ENCODE measurements around the gene TMEM59. TPM values are rescaled to one million over a fixed set of nuclear protein-coding genes. Genes with fewer than 3 reads are reported as not detected.
A peak's percentile ranks its signal among the peaks of the same experiment; 100 is the strongest.

Gene TMEM59
- total RNA-seq, 1 donor from 2014 or later: 275 TPM

DNA sequence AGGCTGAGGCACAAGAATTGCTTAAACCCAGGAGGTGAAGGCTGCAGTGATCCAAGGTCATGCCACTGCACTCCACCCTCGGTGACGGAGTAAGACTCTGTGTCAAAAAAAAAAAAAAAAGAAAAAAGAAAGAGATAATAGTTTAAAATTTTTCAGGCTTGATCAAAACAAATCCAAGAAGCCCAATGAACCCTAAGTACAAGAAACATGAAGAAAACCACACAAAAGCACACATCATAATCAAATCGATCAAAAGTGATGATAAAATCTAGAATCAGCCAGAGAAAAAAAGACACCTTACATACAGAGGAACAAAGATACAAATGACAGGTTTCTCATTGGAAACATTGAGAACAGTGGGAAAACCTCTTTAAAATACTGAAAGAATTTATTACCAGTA, 66.5 kb downstream of the TMEM59 start:
- DNase-seq (ENCODE audit: low spot score) (no peak), ATAC-seq (no peak)

DNA sequence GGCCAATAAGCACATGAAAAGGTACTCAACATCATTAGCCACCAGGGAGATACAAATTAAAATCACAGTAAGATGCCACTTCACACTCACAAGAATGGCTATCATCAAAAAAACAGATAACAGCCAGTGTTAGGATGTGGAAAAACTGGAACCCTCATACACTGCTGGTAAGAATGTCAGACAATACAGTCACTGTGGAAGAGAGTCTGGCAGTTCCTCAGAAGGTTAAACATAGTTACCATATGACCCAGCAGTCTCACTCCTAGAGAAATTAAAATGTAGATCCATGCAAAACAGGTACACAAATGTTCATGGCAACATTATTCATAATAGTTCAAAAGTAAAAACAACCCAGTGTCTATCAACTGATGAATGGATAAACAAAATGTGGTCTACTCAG, 68.3 kb downstream of the TMEM59 start:
- no peak for DNase-seq (ENCODE audit: low spot score)
- no peak for ATAC-seq

DNA sequence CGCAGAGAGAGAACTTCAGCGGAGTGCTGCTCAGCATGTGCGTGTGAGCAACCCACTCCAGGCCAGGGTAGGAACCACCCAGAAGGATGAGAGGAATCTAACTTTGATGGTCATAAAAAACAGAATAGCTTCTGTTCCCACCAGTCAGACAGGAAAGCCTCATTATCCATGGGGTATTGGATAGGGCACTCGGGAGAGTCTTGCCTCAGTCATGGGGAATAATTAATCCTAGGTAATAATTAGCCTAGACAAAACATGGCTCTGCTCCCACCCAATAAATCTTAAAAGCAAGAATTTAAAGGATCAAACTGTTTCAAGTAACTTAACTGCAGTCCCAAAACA, 70.3 kb downstream of the TMEM59 start:
- no peak for DNase-seq (ENCODE audit: low spot score)
- peak; percentile 82 for ATAC-seq

DNA sequence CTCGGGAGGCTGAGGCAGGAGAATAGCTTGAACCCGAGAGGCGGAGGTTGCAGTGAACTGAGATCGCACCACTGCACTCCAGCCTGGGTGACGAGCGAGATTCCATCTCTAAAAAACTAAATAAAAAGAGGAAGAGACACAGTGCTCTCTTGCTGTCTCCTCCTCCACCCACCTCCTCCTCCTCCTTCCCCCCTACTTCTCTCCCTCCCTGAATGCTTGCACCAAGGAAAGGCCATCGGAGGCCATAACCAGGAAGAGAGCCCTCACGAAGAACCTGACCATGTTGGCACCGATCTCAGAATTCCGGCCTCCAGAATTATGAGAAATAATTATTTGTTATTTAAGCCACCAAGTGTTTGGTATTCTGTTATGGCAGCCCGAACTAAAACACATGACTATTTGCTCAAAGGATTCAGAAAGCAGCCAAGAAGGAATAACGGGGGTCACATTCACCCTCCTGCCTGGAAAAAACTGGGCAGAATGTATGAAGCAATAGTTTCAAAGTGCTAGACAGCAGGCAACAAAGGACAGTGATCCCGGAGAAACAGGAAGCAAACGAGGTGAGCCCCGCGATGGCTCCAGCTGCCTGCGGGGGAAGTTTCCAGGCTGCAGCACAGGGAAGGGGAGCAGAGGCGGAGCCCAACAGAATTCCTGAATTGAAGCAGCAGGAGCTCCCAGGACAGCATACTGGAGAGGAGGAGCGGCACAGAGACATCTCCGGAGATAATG, 70.8 kb downstream of the TMEM59 start:
- ATAC-seq (peak; percentile 90), DNase-seq (ENCODE audit: low spot score) (peak; percentile 74)

GRCh38 chr1:53981220-53981619, 71.8 kb downstream of the TMEM59 start:
- ATAC-seq (peak; percentile 27), DNase-seq (ENCODE audit: low spot score) (no peak)

DNA sequence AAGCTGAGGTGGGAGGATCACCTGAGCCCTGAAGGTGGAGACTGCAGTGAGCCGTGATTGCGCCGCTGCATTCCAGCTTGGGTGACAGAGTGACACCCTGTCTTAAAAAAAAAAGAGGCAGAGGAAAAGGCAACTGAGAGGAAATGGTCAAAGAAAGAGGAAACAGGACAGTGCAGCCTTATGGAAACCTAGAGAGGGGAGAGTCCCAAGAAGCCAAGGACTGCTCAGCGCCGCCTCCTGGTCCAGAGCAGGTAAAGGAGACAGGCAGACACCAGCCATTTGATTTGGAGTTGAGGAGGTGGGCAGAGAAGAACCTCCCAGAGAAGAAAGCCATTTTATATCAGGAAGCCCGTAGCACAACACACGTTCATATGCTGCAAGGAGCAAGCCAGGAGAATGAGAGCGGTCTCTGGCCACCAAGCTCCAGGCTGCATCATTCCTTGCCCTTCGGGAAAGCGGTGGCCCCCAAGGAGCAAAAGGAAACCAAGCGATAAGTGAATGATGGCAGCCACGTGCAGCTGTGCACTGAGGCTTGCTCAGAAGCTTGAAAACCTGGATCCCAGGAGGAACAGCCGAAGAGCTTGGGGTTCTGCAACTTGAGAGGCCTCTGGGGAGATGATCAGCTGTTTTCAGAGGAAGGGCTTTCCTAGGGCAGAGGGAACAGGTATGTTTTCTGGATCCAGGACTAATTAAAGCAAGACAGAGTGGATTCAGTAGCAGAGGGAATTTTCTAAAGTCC, 73.1 kb downstream of the TMEM59 start:
- no peak for DNase-seq (ENCODE audit: low spot score)
- ATAC-seq: no peak

Other genes with a start within 250 kb of the TMEM59 start
- 5.8 TPM for gene NDC1, start 214.9 kb downstream of the TMEM59 start, total RNA-seq
- gene YIPF1, start 163.4 kb downstream of the TMEM59 start, total RNA-seq: 18.3 TPM
- 39.4 TPM for gene DIO1, start 159.0 kb downstream of the TMEM59 start, total RNA-seq
- 14.4 TPM for gene IFT25, start 107.5 kb downstream of the TMEM59 start, total RNA-seq
- gene LRRC42, start 106.9 kb downstream of the TMEM59 start, total RNA-seq: 10.5 TPM
- 0.63 TPM for gene LDLRAD1, start 35.0 kb downstream of the TMEM59 start, total RNA-seq
- 2.9 TPM for gene TCEANC2, start 404 bp upstream of the TMEM59 start, total RNA-seq
- not detected for gene CDCP2, start 99.8 kb upstream of the TMEM59 start, total RNA-seq
- 3.5 TPM for gene CYB5RL, start 146.8 kb upstream of the TMEM59 start, total RNA-seq
- 88.9 TPM for gene MRPL37, start 147.0 kb upstream of the TMEM59 start, total RNA-seq

All from left lobe of liver (tissue), 2 donors.